Stimulated activated CD4-positive, alpha-beta T cell treated with anti-CD3 and anti-CD28 coated beads, Interleukin-15, amount 100 ng/mL, for 48 hours (primary cell): Measurements from ENCODE around the gene ATP2A2.
A peak's percentile ranks its signal among the peaks of the same experiment; 100 is the strongest.
"Not testable (repeated sequence)": the region's sequence is repeated elsewhere in the genome, so short reads cannot be mapped to it uniquely, and the experiment has no call there.

ENCODE experiments used
- DNase-seq, 2 donors: peaks; one replicate each; pipeline ENCODE4 v3.0.0-alpha.2; 2020; ENCODE audit warnings: low read depth in 2 of 2

The ATP2A2 gene

GRCh38 chr12:110343114-110343513, 62.1 kb downstream of the ATP2A2 start:
- no peak for DNase-seq

GRCh38 chr12:110343736-110344555, 62.9 kb downstream of the ATP2A2 start:
- no peak for DNase-seq

- no peak for DNase-seq
Measured at GRCh38 chr12:110344657-110345056, 63.6 kb downstream of the ATP2A2 start.

- DNase-seq, result no peak
Measured at GRCh38 chr12:110345176-110345661, 64.2 kb downstream of the ATP2A2 start.

- no peak for DNase-seq
Measured at GRCh38 chr12:110345963-110346362, 64.9 kb downstream of the ATP2A2 start.

GRCh38 chr12:110347767-110348166, 66.7 kb downstream of the ATP2A2 start:
- no peak for DNase-seq

GRCh38 chr12:110348431-110349059, 67.5 kb downstream of the ATP2A2 start:
- DNase-seq, result no peak

GRCh38 chr12:110349096-110349495, 68.0 kb downstream of the ATP2A2 start:
- no peak for DNase-seq

- DNase-seq, result peak; percentile 19 to 32
Measured at GRCh38 chr12:110349514-110350151, 68.6 kb downstream of the ATP2A2 start.

GRCh38 chr12:110351119-110351518, 70.1 kb downstream of the ATP2A2 start:
- DNase-seq, result no peak

- no peak for DNase-seq
Measured at GRCh38 chr12:110352401-110352800, 71.4 kb downstream of the ATP2A2 start.

- DNase-seq, result no peak
Measured at GRCh38 chr12:110353211-110353965, 72.3 kb downstream of the ATP2A2 start.

- DNase-seq, result no peak
Measured at GRCh38 chr12:110354172-110354780, 73.2 kb downstream of the ATP2A2 start.

GRCh38 chr12:110355073-110355472, 74.0 kb downstream of the ATP2A2 start:
- DNase-seq, result no peak

- DNase-seq, result not testable (repeated sequence)
Measured at GRCh38 chr12:110358384-110359097, 77.5 kb downstream of the ATP2A2 start.

GRCh38 chr12:110361216-110361615, 80.2 kb downstream of the ATP2A2 start:
- no peak for DNase-seq

GRCh38 chr12:110365489-110366320, 84.7 kb downstream of the ATP2A2 start:
- DNase-seq, result no peak

- DNase-seq, result no peak
Measured at GRCh38 chr12:110366321-110367142, 85.5 kb downstream of the ATP2A2 start.
